ENCODE data around the gene SS18L1.
"Not testable (repeated sequence)": the region's sequence is repeated elsewhere in the genome, so short reads cannot be mapped to it uniquely, and the experiment has no call there.

Gene SS18L1

DNA sequence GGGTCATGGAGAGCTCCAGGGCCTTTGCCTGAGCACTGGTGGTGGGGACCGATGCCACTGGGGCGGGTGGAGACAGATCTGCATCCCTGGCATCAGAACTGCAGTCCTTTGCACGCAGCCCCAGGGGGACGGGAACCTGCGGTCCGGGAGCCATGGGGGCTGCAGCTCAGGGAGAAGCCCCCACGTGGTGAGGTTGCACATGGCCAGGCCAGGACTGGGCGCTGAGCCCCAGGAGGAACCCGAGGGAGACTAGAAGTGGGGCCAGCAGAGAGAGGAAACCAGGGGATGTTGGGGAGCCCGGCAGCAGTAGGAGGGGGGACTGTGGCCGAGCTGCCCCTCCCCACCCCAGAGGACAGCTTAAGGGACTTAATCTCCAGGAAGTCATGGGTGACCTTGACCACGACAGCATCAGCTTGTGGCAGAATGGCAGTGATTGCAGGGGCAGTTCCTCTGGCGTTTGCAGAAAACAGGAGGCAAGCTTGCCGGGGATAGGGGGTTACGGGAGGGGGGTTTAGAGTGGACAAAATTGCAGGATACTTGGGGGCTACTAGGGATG lies 39.3 kb upstream of the SS18L1 start:
- no peak for DNase-seq (ENCODE audit: low spot score)
- TF ChIP-seq, protein P1, sequence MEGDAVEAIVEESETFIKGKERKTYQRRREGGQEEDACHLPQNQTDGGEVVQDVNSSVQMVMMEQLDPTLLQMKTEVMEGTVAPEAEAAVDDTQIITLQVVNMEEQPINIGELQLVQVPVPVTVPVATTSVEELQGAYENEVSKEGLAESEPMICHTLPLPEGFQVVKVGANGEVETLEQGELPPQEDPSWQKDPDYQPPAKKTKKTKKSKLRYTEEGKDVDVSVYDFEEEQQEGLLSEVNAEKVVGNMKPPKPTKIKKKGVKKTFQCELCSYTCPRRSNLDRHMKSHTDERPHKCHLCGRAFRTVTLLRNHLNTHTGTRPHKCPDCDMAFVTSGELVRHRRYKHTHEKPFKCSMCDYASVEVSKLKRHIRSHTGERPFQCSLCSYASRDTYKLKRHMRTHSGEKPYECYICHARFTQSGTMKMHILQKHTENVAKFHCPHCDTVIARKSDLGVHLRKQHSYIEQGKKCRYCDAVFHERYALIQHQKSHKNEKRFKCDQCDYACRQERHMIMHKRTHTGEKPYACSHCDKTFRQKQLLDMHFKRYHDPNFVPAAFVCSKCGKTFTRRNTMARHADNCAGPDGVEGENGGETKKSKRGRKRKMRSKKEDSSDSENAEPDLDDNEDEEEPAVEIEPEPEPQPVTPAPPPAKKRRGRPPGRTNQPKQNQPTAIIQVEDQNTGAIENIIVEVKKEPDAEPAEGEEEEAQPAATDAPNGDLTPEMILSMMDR (IDR thresholded peaks at IDR 0.05; ENCODE audit: extremely low read depth, insufficient read depth, missing control alignments): no peak
- in situ Hi-C loops (cut with MboI; ENCODE audit: low pct_unique_long_range_greater_than_20kb, low sequenced_read_pairs, unreplicated experiment): no loop called here

DNA sequence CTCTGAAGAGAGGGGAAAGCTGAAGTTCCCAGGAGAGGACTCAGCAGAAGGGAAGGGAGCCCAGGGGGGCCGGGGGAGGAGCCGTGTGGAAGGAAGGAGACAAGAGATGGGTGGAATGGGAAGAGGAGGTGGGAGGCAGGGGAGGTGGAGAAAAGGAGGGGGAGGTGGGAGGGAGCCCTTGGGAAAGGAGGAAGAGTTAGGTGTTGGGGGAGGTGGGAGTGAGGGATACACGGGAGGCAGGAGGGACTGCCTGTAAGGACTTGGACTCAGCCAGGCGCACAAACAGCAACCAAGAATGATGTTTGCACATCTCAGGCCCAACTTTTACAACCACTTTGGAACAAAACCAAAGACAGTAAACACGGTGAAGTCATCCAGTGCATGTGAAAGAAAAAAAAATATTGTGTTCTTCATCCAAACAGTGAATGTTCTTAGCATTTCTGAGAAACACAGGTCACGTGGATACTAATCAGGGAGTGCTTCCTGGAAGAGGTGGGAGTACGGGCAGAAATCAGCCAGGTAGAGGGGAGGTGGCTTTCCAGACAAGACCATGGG lies 38.7 kb upstream of the SS18L1 start:
- in situ Hi-C loops (cut with MboI; ENCODE audit: low pct_unique_long_range_greater_than_20kb, low sequenced_read_pairs, unreplicated experiment): no loop called here
- no peak for DNase-seq (ENCODE audit: low spot score)
- TF ChIP-seq, protein P1 (IDR thresholded peaks at IDR 0.05; ENCODE audit: extremely low read depth, insufficient read depth, missing control alignments): no peak

DNA sequence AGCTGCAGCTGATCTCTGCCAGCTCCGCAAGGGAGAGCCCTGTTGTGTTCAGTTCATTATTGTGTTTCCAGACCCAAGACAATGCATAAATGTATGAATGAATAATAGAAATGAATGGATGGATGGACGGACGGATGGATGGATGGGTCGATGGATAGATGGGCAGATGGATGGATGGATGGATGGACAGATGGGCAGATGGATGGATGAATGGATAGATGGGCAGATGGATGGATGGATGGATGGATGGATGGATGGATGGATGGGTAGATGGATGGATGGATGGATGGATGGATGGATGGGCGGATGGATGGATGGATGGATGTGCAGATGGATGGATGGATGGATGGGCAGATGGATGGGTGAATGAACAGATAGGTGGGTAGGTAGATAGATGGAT lies 38.0 kb upstream of the SS18L1 start:
- TF ChIP-seq, protein P1 (IDR thresholded peaks at IDR 0.05; ENCODE audit: extremely low read depth, insufficient read depth, missing control alignments): no peak
- in situ Hi-C loops (cut with MboI; ENCODE audit: low pct_unique_long_range_greater_than_20kb, low sequenced_read_pairs, unreplicated experiment): no loop called here
- no peak for DNase-seq (ENCODE audit: low spot score)

DNA sequence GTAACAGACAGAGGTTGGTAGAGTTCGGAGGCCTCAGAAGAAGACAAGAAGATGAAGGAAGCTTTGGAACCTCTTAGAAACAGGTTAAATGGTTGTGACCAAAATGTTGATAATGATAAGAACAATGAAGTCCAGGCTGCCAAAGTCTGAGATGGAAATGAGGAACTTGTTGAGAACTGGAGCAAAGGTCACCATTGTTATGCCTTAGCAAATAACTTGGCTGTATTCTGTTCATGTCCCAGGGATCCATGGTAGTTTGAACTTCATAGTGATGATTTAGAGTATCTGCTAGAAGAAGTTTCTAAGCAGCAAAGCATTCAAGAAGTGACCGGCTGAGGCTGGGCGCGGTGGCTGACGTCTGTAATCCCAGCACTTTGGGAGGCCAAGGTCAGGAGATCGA lies 32.4 kb upstream of the SS18L1 start:
- in situ Hi-C loops (cut with MboI; ENCODE audit: low pct_unique_long_range_greater_than_20kb, low sequenced_read_pairs, unreplicated experiment): no loop called here
- no peak for DNase-seq (ENCODE audit: low spot score)
- TF ChIP-seq, protein P1 (IDR thresholded peaks at IDR 0.05; ENCODE audit: extremely low read depth, insufficient read depth, missing control alignments): no peak

DNA sequence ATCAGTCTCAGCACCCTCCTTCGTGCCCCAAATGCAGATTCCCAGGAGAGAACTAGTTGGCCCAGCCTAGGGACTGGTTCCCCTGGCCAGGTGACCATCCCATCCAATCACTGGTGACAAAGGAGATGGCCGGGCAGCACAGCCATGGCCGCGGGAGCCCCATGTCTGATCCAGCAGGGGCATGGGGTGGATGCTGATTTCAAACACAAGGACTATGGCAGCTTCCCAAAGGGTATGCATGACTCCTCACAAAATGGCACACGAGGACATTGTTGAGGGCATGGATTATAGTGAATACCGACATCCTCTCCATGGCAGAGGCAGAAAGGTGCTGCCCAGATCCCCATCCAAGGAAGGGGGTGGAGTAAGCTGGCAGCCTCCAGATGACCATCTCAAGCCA lies 31.2 kb upstream of the SS18L1 start:
- TF ChIP-seq, protein P1 (IDR thresholded peaks at IDR 0.05; ENCODE audit: extremely low read depth, insufficient read depth, missing control alignments): no peak
- in situ Hi-C loops (cut with MboI; ENCODE audit: low pct_unique_long_range_greater_than_20kb, low sequenced_read_pairs, unreplicated experiment): no loop called here
- DNase-seq (ENCODE audit: low spot score): no peak

DNA sequence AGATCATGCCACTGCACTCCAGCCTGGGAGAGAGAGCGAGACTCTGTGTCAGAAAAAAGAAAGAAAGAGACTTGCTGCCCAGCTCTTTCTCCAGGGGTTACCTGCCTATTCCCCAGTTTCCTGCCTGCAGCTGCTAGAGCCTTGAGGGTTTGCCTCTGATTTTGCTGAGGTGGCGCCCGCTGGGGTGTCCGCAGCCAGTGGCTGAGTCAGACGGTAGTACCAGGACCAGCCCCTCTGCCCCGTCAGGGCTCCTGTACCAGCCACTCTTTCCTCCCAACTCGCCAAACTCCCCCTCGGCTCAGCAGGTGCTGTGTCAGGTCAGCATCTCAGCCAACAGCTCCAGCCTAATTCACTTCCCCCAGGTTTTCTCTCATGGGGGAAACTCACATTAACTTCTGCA lies 28.7 kb upstream of the SS18L1 start:
- TF ChIP-seq, protein P1 (IDR thresholded peaks at IDR 0.05; ENCODE audit: extremely low read depth, insufficient read depth, missing control alignments): no peak
- DNase-seq (ENCODE audit: low spot score): no peak
- in situ Hi-C loops (cut with MboI; ENCODE audit: low pct_unique_long_range_greater_than_20kb, low sequenced_read_pairs, unreplicated experiment): no loop called here

DNA sequence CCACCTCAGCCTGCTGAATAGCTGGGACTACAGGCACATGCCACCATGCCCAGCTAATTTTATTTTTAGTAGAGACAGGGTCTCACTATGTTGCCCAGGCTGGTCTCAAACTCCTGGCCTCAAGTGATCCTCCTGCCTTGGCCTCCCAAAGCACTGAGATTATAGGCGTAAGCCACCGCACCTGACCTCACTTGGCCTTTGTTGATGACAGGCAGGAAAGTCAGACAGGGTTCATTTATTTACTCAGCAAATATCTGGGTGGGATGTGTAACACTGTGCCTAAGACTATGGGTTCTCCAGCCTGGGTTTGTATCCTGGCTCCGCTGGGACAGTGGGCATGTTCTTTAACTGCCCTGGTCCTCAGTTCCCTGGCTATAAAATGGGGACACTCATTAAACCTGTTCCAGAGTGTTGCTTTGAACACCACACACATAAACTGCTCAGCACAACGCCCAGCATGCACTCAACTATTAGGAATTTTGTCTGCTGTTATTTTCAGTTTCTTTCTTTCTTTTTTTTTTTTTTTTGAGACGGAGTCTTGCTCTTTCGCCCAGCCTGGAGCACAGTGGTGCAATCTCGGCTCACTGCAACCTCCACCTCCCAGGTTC lies 27.7 kb upstream of the SS18L1 start:
- in situ Hi-C loops (cut with MboI; ENCODE audit: low pct_unique_long_range_greater_than_20kb, low sequenced_read_pairs, unreplicated experiment); DNase-seq (ENCODE audit: low spot score): not testable (repeated sequence)

Data from GM13977 (cell line).